Sigmoid colon (tissue), 7 donors: ENCODE data around the gene SMC4. TPM values are rescaled to one million over a fixed set of nuclear protein-coding genes. Genes with fewer than 3 reads are reported as not detected.

Experiments used
- DNase-seq: peaks from one replicate; pipeline ENCODE4 v3.0.0-alpha.2; 2019
- H3K27ac ChIP-seq, 4 donors: fragments of 200-600 bp; sonication (generic); one replicate each; pipeline ENCODE4 v1.5.1; 2016 to 2019; ENCODE audit warnings: mild to moderate bottlenecking in 1 of 4
- H3K27me3 ChIP-seq, 3 donors: fragments of 200-600 bp; sonication (generic); one replicate each; pipeline ENCODE4 v1.5.1; 2019; ENCODE audit warnings: mild to moderate bottlenecking in 1 of 3
- H3K36me3 ChIP-seq, 4 donors: fragments of 200-600 bp; sonication (generic); one replicate each; pipeline ENCODE4 v1.5.1; 2016 to 2019
- H3K4me1 ChIP-seq, 4 donors: fragments of 200-600 bp; sonication (generic); one replicate each; pipeline ENCODE4 v1.5.1; 2017 to 2019
- H3K4me3 ChIP-seq, 4 donors: fragments of 200-600 bp; sonication (generic); one replicate each; pipeline ENCODE4 v1.5.1; 2017 to 2019; ENCODE audit warnings: mild to moderate bottlenecking in 2 of 4, moderate library complexity in 1 of 4
- H3K9me3 ChIP-seq, 4 donors: fragments of 200-600 bp in 3 of 4; sonication (generic) in 3 of 4; one replicate each; pipeline versions ENCODE4 v1.5.1 to v1.6.1; 2013 to 2019
- CTCF ChIP-seq, 4 experiments: fragments of 450-650 bp in 3 of 4; fragments of 200-600 bp in 1 of 4; IDR thresholded peaks; one replicate each; pipeline ENCODE4 v1.5.1; 2016 to 2019; ENCODE audit warnings: antibody characterized with exemption in 4 of 4, mild to moderate bottlenecking in 3 of 4, moderate library complexity in 2 of 4
- EP300 ChIP-seq, 4 donors: sonication (generic); formaldehyde crosslinking; IDR thresholded peaks; one replicate each; pipeline ENCODE4 v1.6.1; 2017; ENCODE audit warnings: antibody characterized with exemption in 4 of 4
- POLR2A ChIP-seq, 2 donors: fragments of 450-650 bp; IDR thresholded peaks; one replicate each; pipeline ENCODE4 v1.6.1; 2016; ENCODE audit warnings: antibody characterized with exemption in 2 of 2, mild to moderate bottlenecking in 2 of 2, moderate library complexity in 2 of 2
- POLR2AphosphoS5 ChIP-seq, 4 donors: sonication (generic); formaldehyde crosslinking; IDR thresholded peaks; one replicate each; pipeline ENCODE4 v1.6.1; 2017; ENCODE audit warnings: antibody characterized with exemption in 4 of 4
- WGBS, 2 donors: extraction: QIAGEN DNeasy Blood & Tissue Kit; methylation state at CpG; one replicate each; pipeline ENCODE4 v1.1.7; 2013; 5-methylcytosine and 5-hydroxymethylcytosine counted together
- intact Hi-C: fragments of 100-400 bp; cut with DNase I; formaldehyde crosslinking; loops from one replicate; pipeline ENCODE4 v1.15.1; 2023
- polyA plus RNA-seq, 3 donors: library from polyadenylated mRNA; stranded (reverse); fragments of 200-250 nt; gene quantifications; one replicate each; pipeline ENCODE4 v1.2.3, GENCODE V29; 2013
- total RNA-seq, 4 donors: library from RNA; depleted of rRNA; stranded (reverse); fragments of >200 nt; gene quantifications; one replicate each; pipeline ENCODE4 v1.1.0, GENCODE V29; 2016
- donor health status: healthy with polysubstance abuse.
- donor health status: Bipolar disorder and iron deficiency.
- donor health status: healthy.

Gene SMC4
- total and polyA plus RNA-seq, 7 donors, result 13.8 to 44.6 (median 28.0) TPM

GRCh38 chr3:160374472-160374871, 25.0 kb upstream of the SMC4 start:
- Histone ChIP-seq H3K4me1 (no peaks in the 10 kb centered on the region), H3K27ac (no peak overlapping the region), H3K9me3 (no peaks in the 10 kb centered on the region), H3K4me3 (no peak overlapping the region), H3K36me3 (peaks cover 0 to 41% (median 2%) of the 10 kb centered on the region in 4 donors), H3K27me3 (no peaks in the 10 kb centered on the region)
- TF ChIP-seq EP300 (IDR thresholded peaks at IDR 0.05) (no peak), CTCF (IDR thresholded peaks at IDR 0.05) (no peak), POLR2AphosphoS5 (IDR thresholded peaks at IDR 0.05) (no peak), POLR2A (IDR thresholded peaks at IDR 0.05) (no peak)
- no peak for DNase-seq
- 89 to 92% methylated on average over 2 of the region's 2 CpGs for WGBS, 2 donors
- intact Hi-C loops, result no loop called here

GRCh38 chr3:160374925-160375324, 24.5 kb upstream of the SMC4 start:
- no peaks in the 10 kb centered on the region for H3K27me3 ChIP-seq
- H3K36me3 ChIP-seq, result peaks cover 0 to 41% (median 2%) of the 10 kb centered on the region in 4 donors
- TF ChIP-seq POLR2A (IDR thresholded peaks at IDR 0.05) (no peak), EP300 (IDR thresholded peaks at IDR 0.05) (no peak), POLR2AphosphoS5 (IDR thresholded peaks at IDR 0.05) (no peak), CTCF (IDR thresholded peaks at IDR 0.05) (no peak)
- no peak overlapping the region for H3K4me3 ChIP-seq
- no peak overlapping the region for H3K27ac ChIP-seq
- 98 to 99% methylated on average over 1 of the region's 1 CpG for WGBS, 2 donors
- no peaks in the 10 kb centered on the region for H3K4me1 ChIP-seq
- intact Hi-C loops, result no loop called here
- no peak for DNase-seq
- no peaks in the 10 kb centered on the region for H3K9me3 ChIP-seq

- H3K27me3 ChIP-seq, result no peaks in the 10 kb centered on the region
- no peak for DNase-seq
- TF ChIP-seq CTCF (IDR thresholded peaks at IDR 0.05) (no peak), EP300 (IDR thresholded peaks at IDR 0.05) (no peak), POLR2A (IDR thresholded peaks at IDR 0.05) (no peak)
- WGBS, 2 donors, result 98 to 99% methylated on average over 2 of the region's 2 CpGs
- H3K36me3 ChIP-seq, result peaks cover 0 to 44% (median 2%) of the 10 kb centered on the region in 4 donors
- H3K4me1 ChIP-seq, result no peaks in the 10 kb centered on the region
- intact Hi-C loops, result no loop called here
- no peak overlapping the region for H3K27ac ChIP-seq
- no peak overlapping the region for H3K4me3 ChIP-seq
- H3K9me3 ChIP-seq, result no peaks in the 10 kb centered on the region
Observed at GRCh38 chr3:160376681-160377080, 22.8 kb upstream of the SMC4 start.

GRCh38 chr3:160378331-160379109, 20.9 kb upstream of the SMC4 start:
- Histone ChIP-seq H3K36me3 (peaks cover 0 to 36% (median 2%) of the 10 kb centered on the region in 4 donors), H3K27me3 (no peaks in the 10 kb centered on the region), H3K9me3 (no peaks in the 10 kb centered on the region), H3K4me3 (no peak overlapping the region), H3K4me1 (no peaks in the 10 kb centered on the region), H3K27ac (no peak overlapping the region)
- intact Hi-C loops, result no loop called here
- TF ChIP-seq EP300 (IDR thresholded peaks at IDR 0.05) (no peak), POLR2A (IDR thresholded peaks at IDR 0.05) (no peak), CTCF (IDR thresholded peaks at IDR 0.05) (no peak), POLR2AphosphoS5 (IDR thresholded peaks at IDR 0.05) (no peak)
- no peak for DNase-seq
- 95 to 97% methylated on average over 1 of the region's 1 CpG for WGBS, 2 donors
